Endothelial cell of umbilical vein (primary cell): ENCODE measurements around the gene MRPL14. TPM values are rescaled to one million over a fixed set of nuclear protein-coding genes. Genes with fewer than 3 reads are reported as not detected.

ENCODE experiments used
- BruUV-seq: library from RNA; stranded (reverse); fragments of 400-500 nt; replicated peaks from 2 replicates; lab custom pipeline; 2021; lab: Mats Ljungman, UMichigan
- CTCF ChIA-PET: fragments of 300-600, 350-600 bp; sonication (Branson Sonifier 250); formaldehyde crosslinking; loops from one replicate; lab custom pipeline; 2021; ENCODE audit warnings: antibody characterized with exemption, inconsistent platforms; lab: Charles Lee
- POLR2A ChIA-PET: fragments of 300-600, 350-600 bp; sonication (Branson Sonifier 250); formaldehyde crosslinking; loops from one replicate; lab custom pipeline; 2021; ENCODE audit warnings: antibody characterized with exemption, inconsistent platforms; lab: Charles Lee
- DNase-seq: peaks from one replicate; pipeline ENCODE4 v3.0.0-alpha.2; 2011; ENCODE audit warnings: low read depth, low spot score
- FAIRE-seq: peaks from 2 replicates; lab custom pipeline; 2011; peaks lifted over from hg19 to GRCh38; lab: Jason Lieb, UNC
- H2AFZ ChIP-seq: 2 replicates; pipeline ENCODE4 v1.6.0; 2012; ENCODE audit warnings: low read depth, low read length, control low read depth, inconsistent platforms
- H3K27ac ChIP-seq: 2 replicates; pipeline ENCODE4 v1.5.1; 2011; ENCODE audit warnings: low read depth, mild to moderate bottlenecking, control low read depth, low read length, moderate library complexity; ENCODE audit not compliant: insufficient read depth
- H3K27me3 ChIP-seq, 2 experiments: 2 replicates each; pipeline versions ENCODE4 v1.6.0 to v1.6.1; 2011; ENCODE audit warnings: low read length in 2 of 2, mixed read lengths in 1 of 2; ENCODE audit not compliant: control insufficient read depth in 2 of 2, insufficient read depth in 2 of 2
- H3K36me3 ChIP-seq, 2 experiments: 2 replicates in 1 of 2; 3 replicates in 1 of 2; pipeline ENCODE4 v1.5.1; 2011; ENCODE audit warnings: low read length in 2 of 2, mild to moderate bottlenecking in 1 of 2, moderate library complexity in 1 of 2; ENCODE audit not compliant: control insufficient read depth in 2 of 2, insufficient read depth in 2 of 2; ENCODE audit errors: extremely low read depth in 1 of 2
- H3K4me1 ChIP-seq: 3 replicates; pipeline ENCODE4 v1.5.1; 2011; ENCODE audit warnings: mild to moderate bottlenecking, low read length; ENCODE audit not compliant: control insufficient read depth, insufficient read depth; ENCODE audit errors: extremely low read depth
- H3K4me2 ChIP-seq: 2 replicates; pipeline ENCODE4 v1.6.1; 2011; ENCODE audit warnings: low read length, control low read depth, mixed read lengths; ENCODE audit not compliant: insufficient read depth
- H3K4me3 ChIP-seq, 3 experiments: fragments of 200-600 bp in 1 of 3; sonication (generic), shearing (Covaris generic) in 1 of 3; replicated peaks in 1 of 3; 2 replicates each; pipeline ENCODE4 v1.5.1; 2011 to 2016; ENCODE audit warnings: control low read depth in 3 of 3, low read length in 3 of 3, mild to moderate bottlenecking in 2 of 3, inconsistent platforms in 1 of 3, low read depth in 1 of 3, moderate library complexity in 1 of 3; ENCODE audit not compliant: insufficient read depth in 1 of 3
- H3K79me2 ChIP-seq: 2 replicates; pipeline ENCODE4 v1.6.0; 2012; ENCODE audit warnings: low read length, inconsistent platforms; ENCODE audit not compliant: control insufficient read depth, insufficient read depth
- H3K9ac ChIP-seq: replicated peaks from 2 replicates; pipeline ENCODE3; 2011; ENCODE audit warnings: low read length, control low read depth; ENCODE audit not compliant: insufficient read depth; ENCODE audit errors: extremely low read depth
- H3K9me1 ChIP-seq: replicated peaks from 3 replicates; pipeline ENCODE4 v1.6.0; 2011; ENCODE audit warnings: mild to moderate bottlenecking, low read length; ENCODE audit not compliant: control insufficient read depth, insufficient read depth; ENCODE audit errors: extremely low read depth
- H3K9me3 ChIP-seq: replicated peaks from 2 replicates; pipeline ENCODE4 v1.5.1; 2012; ENCODE audit warnings: low read length, inconsistent platforms; ENCODE audit not compliant: control insufficient read depth, insufficient read depth
- H4K20me1 ChIP-seq: replicated peaks from 2 replicates; pipeline ENCODE3; 2011; ENCODE audit warnings: mild to moderate bottlenecking, low read length; ENCODE audit not compliant: control insufficient read depth, insufficient read depth; ENCODE audit errors: extremely low read depth
- EZH2 ChIP-seq: IDR thresholded peaks from 2 replicates; pipeline ENCODE4 v1.6.1; 2012; ENCODE audit warnings: borderline replicate concordance, low read depth, mild to moderate bottlenecking, moderate library complexity, low read length, inconsistent platforms; ENCODE audit not compliant: severe bottlenecking
- FOS ChIP-seq: IDR thresholded peaks from 2 replicates; pipeline ENCODE4 v1.6.1; 2011; ENCODE audit warnings: mild to moderate bottlenecking, low read length, moderate library complexity, borderline replicate concordance; ENCODE audit not compliant: insufficient read depth
- GATA2 ChIP-seq: IDR thresholded peaks from 2 replicates; pipeline ENCODE4 v1.7.0; 2011; ENCODE audit warnings: low read depth, mild to moderate bottlenecking, moderate library complexity, mixed read lengths, low read length; ENCODE audit not compliant: insufficient read length, insufficient read depth
- JUN ChIP-seq: IDR thresholded peaks from 2 replicates; pipeline ENCODE4 v1.6.1; 2011; ENCODE audit warnings: borderline replicate concordance, low read depth; ENCODE audit not compliant: insufficient read length, insufficient read depth
- MYC ChIP-seq: IDR thresholded peaks from one replicate; pipeline ENCODE4 v1.6.1; 2011; ENCODE audit warnings: mild to moderate bottlenecking, low read depth, low read length
- POLR2A ChIP-seq: IDR thresholded peaks from 2 replicates; pipeline ENCODE4 v1.6.1; 2012; ENCODE audit warnings: low read depth, mild to moderate bottlenecking, control low read depth, low read length
- POLR2AphosphoS5 ChIP-seq: IDR thresholded peaks from 2 replicates; pipeline ENCODE4 v1.6.1; 2012; ENCODE audit warnings: low read depth, mild to moderate bottlenecking, control low read depth, low read length, moderate library complexity; ENCODE audit not compliant: insufficient read depth
- dilution Hi-C: fragments of 300-500 bp; cut with MboI; formaldehyde crosslinking; loops from one replicate; pipeline ENCODE4 v1.15.0; 2019; ENCODE audit warnings: low sequenced_read_pairs; ENCODE audit not compliant: extremely low pct_ligation_motif_present
- intact Hi-C: fragments of 100-400 bp; cut with micrococcal nuclease; formaldehyde crosslinking; loops from one replicate; pipeline ENCODE4 v1.10.0; 2022
- polyA plus RNA-seq, 4 experiments: library from polyadenylated mRNA; depleted of rRNA in 3 of 4; stranded (reverse) in 3 of 4; unstranded in 1 of 4; fragments of >200 nt; gene quantifications; 2 replicates each; pipeline versions ENCODE4 v1.2.1 to v1.2.3, GENCODE V29; 2011 to 2012; ENCODE audit warnings: missing spikeins in 1 of 4
- total RNA-seq: library from RNA; stranded (reverse); gene quantifications from 2 replicates; pipeline ENCODE4 v1.2.3, GENCODE V29; 2021
- TF ChIP-seq, protein P1 (sequence below), 2 donors: IDR thresholded peaks; 1 replicate in 1 of 2; 2 replicates in 1 of 2; pipeline ENCODE4 v1.5.1; 2011; ENCODE audit warnings: low read length in 2 of 2, mild to moderate bottlenecking in 2 of 2, moderate library complexity in 2 of 2, control low read depth in 1 of 2, inconsistent platforms in 1 of 2, low read depth in 1 of 2; ENCODE audit not compliant: insufficient read depth in 1 of 2; ENCODE audit errors: extremely low read depth in 1 of 2
- TF ChIP-seq, protein P2 (sequence below): IDR thresholded peaks from 2 replicates; pipeline ENCODE4 v1.6.1; 2011; ENCODE audit not compliant: insufficient read depth, insufficient read length

Gene MRPL14
- total and polyA plus RNA-seq, 2 donors (not counting 3 experiments of a cell fraction or from before 2014, with no cell fraction given), result 68.1 to 103 TPM

DNA sequence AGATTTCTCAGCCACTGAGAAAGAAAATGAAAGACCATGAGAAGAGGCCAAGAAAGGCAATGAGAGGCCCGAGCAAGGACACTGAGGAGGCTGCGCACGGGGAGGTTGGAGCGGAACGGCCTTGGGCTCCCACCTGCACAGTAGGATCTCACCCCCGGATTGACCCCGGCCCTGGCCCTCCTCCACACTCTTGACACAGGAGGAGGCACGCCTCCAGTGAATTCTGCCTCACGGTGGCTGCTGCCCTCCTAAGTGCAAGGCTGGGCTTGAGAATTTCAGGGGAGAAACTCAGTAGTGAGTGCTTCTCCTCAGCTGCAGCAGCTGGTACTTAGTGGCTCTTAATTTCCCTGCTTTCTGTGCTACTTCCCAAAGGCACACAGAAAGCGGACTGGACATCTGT, 18.0 kb downstream of the MRPL14 start:
- Histone ChIP-seq H3K9ac (no peak overlapping the region), H3K36me3 (peaks cover 5 to 26% of the 10 kb centered on the region in 2 experiments), H2AFZ (no peak overlapping the region), H3K27ac (no peak overlapping the region), H4K20me1 (no peaks in the 10 kb centered on the region), H3K27me3 (no peaks in the 10 kb centered on the region), H3K4me3 (no peak overlapping the region), H3K9me1 (no peaks in the 10 kb centered on the region), H3K4me2 (no peak overlapping the region), H3K4me1 (peaks cover 29% of the 10 kb centered on the region), H3K79me2 (no peaks in the 10 kb centered on the region), H3K9me3 (no peaks in the 10 kb centered on the region)
- no TSS peak for BruUV-seq
- DNase-seq (no peak), FAIRE-seq (no peak)
- CTCF ChIA-PET, result interaction anchor here (1.8 kb wide), 1 partner anchor 13 kb away, joined by 8 read pairs; no protein-coding TSS in a partner anchor
- TF ChIP-seq POLR2AphosphoS5 (no peak), MYC (no peak), FOS (no peak), JUN (no peak), POLR2A (no peak), EZH2 (no peak), GATA2 (no peak)
- TF ChIP-seq, protein P1, sequence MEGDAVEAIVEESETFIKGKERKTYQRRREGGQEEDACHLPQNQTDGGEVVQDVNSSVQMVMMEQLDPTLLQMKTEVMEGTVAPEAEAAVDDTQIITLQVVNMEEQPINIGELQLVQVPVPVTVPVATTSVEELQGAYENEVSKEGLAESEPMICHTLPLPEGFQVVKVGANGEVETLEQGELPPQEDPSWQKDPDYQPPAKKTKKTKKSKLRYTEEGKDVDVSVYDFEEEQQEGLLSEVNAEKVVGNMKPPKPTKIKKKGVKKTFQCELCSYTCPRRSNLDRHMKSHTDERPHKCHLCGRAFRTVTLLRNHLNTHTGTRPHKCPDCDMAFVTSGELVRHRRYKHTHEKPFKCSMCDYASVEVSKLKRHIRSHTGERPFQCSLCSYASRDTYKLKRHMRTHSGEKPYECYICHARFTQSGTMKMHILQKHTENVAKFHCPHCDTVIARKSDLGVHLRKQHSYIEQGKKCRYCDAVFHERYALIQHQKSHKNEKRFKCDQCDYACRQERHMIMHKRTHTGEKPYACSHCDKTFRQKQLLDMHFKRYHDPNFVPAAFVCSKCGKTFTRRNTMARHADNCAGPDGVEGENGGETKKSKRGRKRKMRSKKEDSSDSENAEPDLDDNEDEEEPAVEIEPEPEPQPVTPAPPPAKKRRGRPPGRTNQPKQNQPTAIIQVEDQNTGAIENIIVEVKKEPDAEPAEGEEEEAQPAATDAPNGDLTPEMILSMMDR (IDR thresholded peaks at IDR 0.05; ENCODE audit: extremely low read depth in 1 of 2, insufficient read depth in 1 of 2, low read depth in 1 of 2, low read length in 2 of 2), result no peak
- TF ChIP-seq, protein P2, sequence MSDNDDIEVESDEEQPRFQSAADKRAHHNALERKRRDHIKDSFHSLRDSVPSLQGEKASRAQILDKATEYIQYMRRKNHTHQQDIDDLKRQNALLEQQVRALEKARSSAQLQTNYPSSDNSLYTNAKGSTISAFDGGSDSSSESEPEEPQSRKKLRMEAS, result no peak
- dilution Hi-C loops (loop anchor here (10.0 kb wide), 1 partner anchor 126 kb away; no protein-coding TSS in a partner anchor), intact Hi-C loops (no loop called here)
- POLR2A ChIA-PET, result no interaction called here
